Renal cortex interstitium (tissue), 11 donors: ENCODE results near the gene CST6. TPM values are rescaled to one million over a fixed set of nuclear protein-coding genes. Genes with fewer than 3 reads are reported as not detected.

Experiments
- DNase-seq, 11 donors: peaks; one replicate each; pipeline ENCODE4 v3.0.0-alpha.2; 2013; ENCODE audit warnings: low read depth in 9 of 11, low spot score in 4 of 11; ENCODE audit errors: extremely low read depth in 1 of 11
- polyA plus RNA-seq, 3 donors: library from polyadenylated mRNA; unstranded; fragments of 120-200 nt; gene quantifications; one replicate each; pipeline ENCODE4 v1.2.1, GENCODE V29; 2013; ENCODE audit not compliant: insufficient read length in 3 of 3

CST6 gene
- polyA plus RNA-seq, 3 donors, result not detected

DNA sequence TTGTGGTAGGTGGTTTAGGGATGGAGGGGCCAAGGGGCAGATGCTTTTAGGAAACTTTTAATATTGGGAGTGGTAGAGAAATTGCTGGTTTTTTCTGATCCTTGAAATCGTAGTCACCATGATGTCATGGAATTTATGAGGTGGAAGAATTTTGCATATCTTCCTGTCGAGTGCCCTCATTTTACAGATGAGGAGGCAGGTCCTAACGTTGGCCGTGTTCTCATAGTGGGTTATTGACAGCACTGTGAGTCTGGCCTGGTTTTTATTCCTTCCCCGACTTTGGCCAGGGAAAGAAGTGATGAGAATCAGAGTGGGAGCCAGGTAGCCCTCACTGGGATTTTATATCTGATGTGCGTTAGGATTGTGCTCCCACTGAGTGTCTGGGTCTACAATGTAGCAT is 49.5 kb downstream of the CST6 start:
- no peak for DNase-seq

DNA sequence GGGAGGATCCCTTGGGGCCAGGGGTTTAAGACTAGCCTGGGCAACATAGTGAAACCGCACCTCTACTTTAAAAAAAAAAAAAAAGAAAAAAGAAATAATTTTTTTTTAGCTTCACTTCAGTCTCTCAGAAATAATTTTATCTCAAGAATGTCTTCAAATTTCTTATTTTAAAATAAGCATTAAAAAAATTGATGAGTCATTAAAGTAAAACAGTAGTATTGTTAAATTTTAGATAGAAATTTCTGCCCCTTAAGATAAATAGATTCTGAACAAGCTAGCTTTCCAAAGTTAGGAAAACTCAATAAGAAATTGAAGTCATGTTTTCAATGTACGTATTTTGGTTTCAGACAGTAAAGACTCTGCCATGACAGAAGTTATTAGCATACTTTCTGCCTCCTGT is 50.6 kb downstream of the CST6 start:
- no peak for DNase-seq

Other genes with a start within 250 kb of the CST6 start
- 10 to 100 TPM in 1 of 3 donors, 1 to 10 TPM in 2; 5.7 to 10.3 (median 7.6) TPM for gene AP5B1, start 231.0 kb upstream of the CST6 start, polyA plus RNA-seq
- gene OVOL1, start 224.9 kb upstream of the CST6 start, polyA plus RNA-seq, result 10 to 100 TPM in 2 of 3 donors, 1 to 10 TPM in 1; 9.6 to 15.0 (median 14.0) TPM
- 1 to 10 TPM; 1.4 to 3.7 (median 2.2) TPM for gene SNX32, start 178.0 kb upstream of the CST6 start, polyA plus RNA-seq
- 100 to 1,000 TPM; 728 to 948 (median 744) TPM for gene CFL1, start 153.8 kb upstream of the CST6 start, polyA plus RNA-seq
- gene MUS81, start 151.6 kb upstream of the CST6 start, polyA plus RNA-seq, result 10 to 100 TPM; 45.6 to 62.3 (median 56.6) TPM
- 100 to 1,000 TPM in 2 of 3 donors, 10 to 100 TPM in 1; 87.9 to 129 (median 127) TPM for gene EFEMP2, start 139.2 kb upstream of the CST6 start, polyA plus RNA-seq
- gene CTSW, start 132.2 kb upstream of the CST6 start, polyA plus RNA-seq, result 1 to 10 TPM in 2 of 3 donors, under 1 TPM in 1; 0.47 to 1.3 (median 1.0) TPM
- gene FIBP, start 123.5 kb upstream of the CST6 start, polyA plus RNA-seq, result 10 to 100 TPM; 88.2 to 94.0 (median 92.2) TPM
- 10 to 100 TPM in 2 of 3 donors, 1 to 10 TPM in 1; 5.7 to 17.4 (median 11.1) TPM for gene CCDC85B, start 121.3 kb upstream of the CST6 start, polyA plus RNA-seq
- under 1 TPM; 0.07 to 0.24 (median 0.20) TPM for gene FOSL1, start 111.6 kb upstream of the CST6 start, polyA plus RNA-seq
- 10 to 100 TPM; 30.9 to 41.8 (median 33.3) TPM for gene C11orf68, start 92.9 kb upstream of the CST6 start, polyA plus RNA-seq
- 100 to 1,000 TPM in 1 of 3 donors, 10 to 100 TPM in 2; 73.3 to 109 (median 88.0) TPM for gene DRAP1, start 92.6 kb upstream of the CST6 start, polyA plus RNA-seq
- under 1 TPM; 0.19 to 0.21 (median 0.20) TPM for gene TSGA10IP, start 66.5 kb upstream of the CST6 start, polyA plus RNA-seq
- 10 to 100 TPM; 40.4 to 60.6 (median 52.2) TPM for gene SART1, start 50.3 kb upstream of the CST6 start, polyA plus RNA-seq
- 10 to 100 TPM; 26.3 to 30.3 (median 28.4) TPM for gene EIF1AD, start 9.9 kb upstream of the CST6 start, polyA plus RNA-seq
- gene BANF1, start 9.5 kb upstream of the CST6 start, polyA plus RNA-seq, result 100 to 1,000 TPM; 224 to 286 (median 277) TPM
- not detected for gene CATSPER1, start 14.5 kb downstream of the CST6 start, polyA plus RNA-seq
- gene GAL3ST3, start 37.2 kb downstream of the CST6 start, polyA plus RNA-seq, result 1 to 10 TPM; 3.6 to 6.7 (median 6.6) TPM
- gene SF3B2, start 40.4 kb downstream of the CST6 start, polyA plus RNA-seq, result 100 to 1,000 TPM; 237 to 257 (median 251) TPM
- 10 to 100 TPM; 48.0 to 59.2 (median 53.1) TPM for gene PACS1, start 58.3 kb downstream of the CST6 start, polyA plus RNA-seq
- 10 to 100 TPM; 18.5 to 29.5 (median 27.7) TPM for gene KLC2, start 245.7 kb downstream of the CST6 start, polyA plus RNA-seq